Medulla oblongata (tissue), 1 donor: ENCODE results near the gene LRFN5.
"Not testable (repeated sequence)": the region's sequence is repeated elsewhere in the genome, so short reads cannot be mapped to it uniquely, and the experiment has no call there.

Experiments
- DNase-seq: peaks from one replicate; pipeline ENCODE4 v3.0.0-alpha.2; 2015; ENCODE audit errors: extremely low spot score

Gene LRFN5

DNA sequence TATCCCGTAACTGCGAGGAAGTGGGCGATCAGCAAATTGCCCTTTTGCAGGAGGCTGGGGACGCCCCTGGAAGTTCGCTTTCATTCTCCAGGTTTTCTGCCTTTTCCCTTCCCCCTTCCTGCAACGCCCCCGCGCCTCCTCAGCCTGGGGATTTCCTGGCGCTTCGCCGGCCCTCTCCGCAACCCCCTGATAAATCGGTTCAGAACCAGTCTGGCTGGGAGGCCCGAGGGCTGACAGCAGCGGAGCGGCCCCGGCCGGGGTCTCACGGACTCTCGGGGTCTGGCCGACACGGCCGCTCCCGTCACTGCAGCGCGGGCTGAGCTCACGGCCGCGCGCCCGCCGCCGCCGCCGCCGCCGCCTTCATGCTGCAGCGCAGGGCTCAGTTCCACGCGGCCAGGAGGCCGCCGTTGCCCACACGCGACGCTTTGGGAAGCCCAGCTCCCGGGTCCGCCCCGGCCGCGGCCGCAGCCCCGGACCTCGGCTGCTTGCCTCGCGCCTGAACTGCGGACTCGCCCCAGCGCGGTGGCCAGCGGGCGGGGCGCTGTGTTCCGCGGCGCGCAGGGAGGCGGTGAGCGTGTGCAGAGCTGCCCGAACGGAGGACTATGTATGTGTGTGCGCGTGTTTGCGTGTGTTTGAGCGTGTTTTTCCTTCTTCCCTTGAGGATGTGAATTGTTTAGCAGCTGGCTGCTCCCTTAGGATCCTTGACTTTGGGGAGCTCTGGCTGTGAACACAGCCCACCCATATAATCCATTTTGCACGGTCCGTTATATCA, at the start of gene LRFN5:
Gene LRFN5, plus strand, starts transcription at position 345 of the 772 bp plus-strand sequence.
- DNase-seq = no peak

DNA sequence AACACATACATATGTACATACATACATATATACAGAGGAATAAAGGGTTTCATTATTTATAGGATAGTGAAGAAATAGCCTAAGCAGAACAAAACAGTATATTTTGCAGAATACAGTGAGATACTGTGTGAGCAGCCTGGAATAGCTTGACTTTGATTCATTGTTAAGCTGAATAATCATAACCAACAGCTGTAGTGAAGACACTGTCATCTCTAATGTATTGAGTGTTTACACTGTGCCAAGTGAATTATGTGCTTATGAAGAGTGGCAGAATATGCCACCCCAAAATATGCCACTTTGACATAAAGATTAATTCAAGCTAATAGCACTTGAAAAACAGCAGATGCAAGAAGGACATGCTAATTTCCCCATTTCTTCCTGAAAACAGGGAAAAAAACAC, 48.2 kb upstream of the LRFN5 start:
- no peak for DNase-seq

DNA sequence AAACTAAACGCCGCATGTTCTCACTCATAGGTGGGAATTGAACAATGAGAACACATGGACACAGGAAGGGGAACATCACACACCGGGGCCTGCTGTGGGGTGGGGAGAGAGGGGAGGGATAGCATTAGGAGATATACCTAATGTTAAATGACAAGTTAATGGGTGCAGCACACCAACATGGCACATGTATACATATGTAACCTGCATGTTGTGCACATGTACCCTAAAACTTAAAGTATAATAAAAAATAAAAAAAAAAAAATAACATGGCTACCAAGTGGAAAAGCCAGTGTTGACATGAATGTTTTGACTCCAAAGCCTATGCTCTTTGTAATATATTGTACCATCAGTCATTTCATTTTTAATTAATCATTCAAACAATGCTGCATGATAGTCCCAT, 39.8 kb upstream of the LRFN5 start:
- DNase-seq = not testable (repeated sequence)

DNA sequence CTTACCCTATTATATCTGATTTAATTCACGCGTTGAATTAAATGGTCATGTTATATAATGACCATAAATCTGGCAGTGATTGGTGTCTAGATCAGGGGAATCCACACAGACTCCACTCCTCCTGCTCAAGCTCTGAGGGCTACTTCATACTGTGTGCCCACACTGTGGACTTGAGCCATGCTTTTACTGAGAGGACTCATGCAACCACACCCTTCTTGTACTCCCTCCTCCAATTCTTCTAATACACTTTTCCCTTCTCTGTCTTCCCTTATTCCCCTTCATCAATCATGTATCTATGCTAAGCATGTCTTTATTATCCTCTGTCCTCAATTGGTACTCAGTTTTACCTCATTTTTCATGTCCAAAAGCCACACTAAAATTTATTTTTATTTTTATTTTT, 37.7 kb upstream of the LRFN5 start:
- DNase-seq = no peak

DNA sequence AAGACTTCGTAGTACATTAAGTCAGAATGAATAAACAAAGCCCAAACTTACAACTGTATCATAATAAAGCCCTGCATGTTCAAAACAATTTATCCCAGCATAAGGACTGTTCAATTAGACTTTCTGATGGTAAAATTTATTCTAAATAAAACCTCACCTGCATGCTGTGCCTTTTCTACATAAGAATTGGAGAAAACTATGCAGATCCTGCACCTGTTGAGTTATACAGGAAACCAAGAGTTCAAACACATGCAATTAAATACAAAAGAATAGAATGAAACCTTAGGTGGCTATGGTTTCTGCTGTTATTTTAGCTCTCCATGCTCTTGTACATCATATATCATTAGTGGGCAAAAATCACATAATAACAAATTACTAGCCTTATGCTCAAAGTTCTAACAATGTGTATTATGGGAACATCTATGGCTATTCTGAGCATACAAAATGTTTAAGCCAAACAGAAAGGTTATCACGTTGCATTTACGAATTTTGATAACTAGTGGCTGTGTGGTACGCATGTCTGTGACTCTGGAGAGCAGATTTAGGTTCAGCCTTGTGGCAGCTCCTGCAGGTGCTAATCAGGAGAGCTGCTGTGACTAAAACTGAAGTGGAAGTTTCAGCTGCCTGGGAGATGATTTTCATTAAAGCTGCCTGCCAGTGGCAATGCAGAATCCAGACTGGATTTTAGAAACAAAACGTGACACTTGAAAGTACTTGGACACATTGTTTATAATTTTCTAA, 36.1 kb upstream of the LRFN5 start:
- no peak for DNase-seq

DNA sequence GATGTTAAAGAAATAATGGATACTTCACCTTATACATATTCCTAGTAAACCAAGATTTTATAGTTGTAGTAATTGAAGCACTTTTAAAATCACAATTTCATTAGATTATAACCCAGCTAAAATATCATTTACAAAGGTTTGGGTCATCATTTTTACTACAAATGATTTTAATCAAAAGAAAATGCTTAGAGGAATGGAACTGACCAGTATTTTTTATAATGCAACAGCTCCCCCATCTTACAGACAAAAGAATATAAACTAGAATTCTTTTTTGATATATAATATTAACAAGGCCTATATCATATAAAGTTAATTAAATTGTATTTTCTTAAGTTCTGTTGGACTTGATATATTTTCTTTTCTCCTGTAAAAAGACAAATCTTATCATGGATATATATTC, 20.4 kb upstream of the LRFN5 start:
- DNase-seq = no peak

DNA sequence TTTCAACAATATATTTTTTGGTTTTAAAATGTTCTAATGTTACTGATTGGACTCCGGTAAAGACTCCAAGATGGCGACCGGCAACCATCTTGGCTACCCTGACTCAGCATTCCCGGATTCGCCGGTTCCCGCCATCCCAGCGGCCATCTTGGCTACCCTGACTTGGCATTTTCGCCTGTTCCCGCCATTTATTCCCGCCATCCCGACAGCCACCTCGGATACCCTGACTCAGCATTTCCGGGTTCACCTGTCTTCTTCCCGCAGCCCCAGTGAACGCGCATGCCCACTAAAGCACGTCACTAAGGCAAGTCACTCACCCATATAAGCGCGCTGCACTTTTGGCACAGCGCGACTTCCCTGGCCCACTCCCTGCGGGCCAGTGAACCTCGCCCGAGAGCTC, 9.0 kb upstream of the LRFN5 start:
- no peak for DNase-seq

DNA sequence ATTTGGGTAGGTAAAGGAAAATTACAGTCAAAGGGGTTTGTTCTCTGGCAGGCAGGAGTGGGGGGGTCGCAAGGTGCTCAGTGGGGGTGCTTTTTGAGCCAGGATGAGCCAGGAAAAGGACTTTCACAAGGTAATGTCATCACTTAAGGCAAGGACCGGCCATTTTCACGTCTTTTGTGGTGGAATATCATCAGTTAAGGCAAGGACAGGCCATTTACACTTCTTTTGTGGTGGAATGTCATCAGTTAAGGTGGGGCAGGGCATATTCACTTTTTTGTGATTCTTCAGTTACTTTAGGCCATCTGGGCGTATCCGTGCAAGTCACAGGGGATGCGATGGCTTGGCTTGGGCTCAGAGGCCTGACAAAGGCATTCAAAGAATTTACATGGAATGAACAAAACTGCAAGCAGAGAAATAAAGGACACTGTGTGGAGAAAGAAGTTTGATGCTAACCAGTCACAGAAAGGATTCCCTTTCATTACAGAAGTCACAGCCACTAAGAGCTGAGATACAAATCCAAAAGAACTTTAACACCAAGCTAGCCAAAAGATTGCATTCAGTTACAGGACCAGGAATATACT, 6.8 kb upstream of the LRFN5 start:
- DNase-seq = not testable (repeated sequence)

DNA sequence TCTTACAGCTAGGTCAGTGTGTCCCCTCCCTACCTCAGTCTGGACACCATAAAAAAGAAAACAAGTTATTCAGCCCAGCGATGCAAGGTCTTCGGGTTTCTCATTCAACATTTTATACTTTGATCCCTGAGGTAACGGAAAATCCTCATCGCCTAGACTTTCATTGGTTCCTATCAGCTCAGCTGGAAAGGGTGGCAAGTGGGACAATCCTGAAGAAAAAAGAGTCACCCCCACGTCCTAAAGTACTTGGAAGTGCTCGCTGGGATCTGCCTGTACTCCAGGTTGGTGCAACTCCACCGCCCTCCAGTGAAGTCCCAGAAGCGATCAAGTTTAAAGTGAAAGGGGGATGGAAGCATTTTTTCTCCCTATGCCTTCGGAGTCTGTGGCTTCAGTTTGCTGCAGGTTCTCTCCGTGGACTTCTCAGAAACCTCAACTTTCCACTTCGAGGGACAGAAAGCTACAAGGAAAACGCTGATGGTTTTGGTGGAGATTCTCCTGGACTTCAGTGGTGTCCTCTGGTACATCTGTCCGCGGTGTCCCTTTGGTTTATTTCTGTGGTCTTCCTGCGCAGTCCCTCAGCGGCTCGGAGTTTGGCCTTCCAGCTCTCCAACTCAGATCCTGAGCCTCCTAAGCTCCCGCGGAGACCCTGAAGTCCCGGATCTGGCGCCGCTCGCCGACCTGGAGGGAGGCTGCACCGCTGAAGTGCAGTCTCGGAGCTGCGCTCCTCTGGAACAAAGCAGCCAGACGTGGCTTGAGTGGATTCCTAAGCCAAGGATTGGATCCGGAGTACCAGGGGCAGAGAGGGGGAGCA, 1.8 kb upstream of the LRFN5 start:
- DNase-seq = no peak

DNA sequence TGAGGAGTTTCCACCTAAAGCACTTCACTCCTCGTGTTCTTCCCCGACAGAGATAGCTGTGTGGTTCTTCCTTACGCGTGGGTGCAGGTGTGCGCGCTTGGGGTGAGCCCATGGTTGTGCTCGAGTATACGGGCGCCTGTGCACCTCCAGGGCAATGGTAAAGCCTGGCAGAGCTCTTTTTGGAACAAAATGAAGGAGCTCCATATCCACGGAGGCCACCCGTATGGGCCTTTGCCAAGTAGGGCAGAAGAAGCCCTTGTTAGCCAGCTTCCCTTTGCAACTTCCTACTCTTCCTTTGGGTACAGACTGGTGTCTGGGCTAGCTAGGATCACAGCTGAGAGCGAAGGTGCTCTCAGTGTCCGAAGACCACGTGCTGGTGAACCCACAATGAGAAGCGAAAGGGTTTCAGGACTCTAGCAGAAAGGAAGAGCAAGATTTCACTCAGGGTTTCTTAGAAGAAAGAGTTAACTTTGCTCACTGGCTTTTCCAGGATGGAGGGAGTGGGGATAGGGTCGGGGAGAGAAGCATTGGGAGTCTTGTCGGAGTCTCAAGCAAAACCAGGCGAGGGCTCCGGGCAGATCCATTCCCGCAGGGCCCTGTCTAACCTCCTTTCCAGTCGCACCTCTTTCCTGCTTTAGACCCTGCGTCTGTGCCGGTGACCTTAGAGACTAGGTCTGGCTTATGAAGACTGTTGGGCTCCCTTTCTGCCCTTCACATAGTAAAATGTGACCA, 960 bp upstream of the LRFN5 start:
- peak; percentile 13 for DNase-seq

DNA sequence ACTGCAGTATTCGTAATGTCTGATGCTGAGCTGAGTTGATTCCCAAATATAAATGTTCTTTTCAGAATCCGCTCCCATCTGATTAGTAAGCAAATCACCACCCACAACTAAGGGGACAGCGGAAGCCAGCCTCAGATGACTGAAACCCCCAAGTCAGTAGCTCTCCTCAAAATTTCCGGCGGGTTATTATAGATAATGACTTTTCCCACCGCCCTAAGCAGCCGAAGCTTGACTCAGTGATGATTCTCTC, 469 bp upstream of the LRFN5 start:
- DNase-seq = peak; percentile 21

DNA sequence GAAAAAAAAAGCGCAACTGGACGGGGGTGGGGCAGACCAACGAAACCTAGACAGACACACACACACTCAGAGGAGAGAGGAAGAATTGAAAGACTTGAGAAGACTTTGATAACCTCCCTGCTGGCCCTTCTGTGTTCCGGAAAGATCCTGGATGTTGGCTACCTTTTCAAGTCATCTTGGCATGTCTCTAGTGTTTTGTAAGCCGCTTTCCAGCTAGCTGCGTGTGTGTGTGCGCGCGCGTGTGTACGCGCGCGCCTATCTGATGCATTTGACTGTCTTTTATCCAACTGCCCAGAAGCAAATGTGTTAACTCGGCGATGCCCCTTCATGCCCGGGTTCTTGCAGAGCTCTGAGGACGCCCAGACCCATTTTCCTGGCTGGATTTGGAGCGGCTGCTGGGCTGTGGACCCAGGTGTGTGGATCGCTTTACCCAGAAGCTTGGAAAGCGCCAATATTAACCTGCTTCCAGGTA, 664 bp downstream of the LRFN5 start:
- no peak for DNase-seq

DNA sequence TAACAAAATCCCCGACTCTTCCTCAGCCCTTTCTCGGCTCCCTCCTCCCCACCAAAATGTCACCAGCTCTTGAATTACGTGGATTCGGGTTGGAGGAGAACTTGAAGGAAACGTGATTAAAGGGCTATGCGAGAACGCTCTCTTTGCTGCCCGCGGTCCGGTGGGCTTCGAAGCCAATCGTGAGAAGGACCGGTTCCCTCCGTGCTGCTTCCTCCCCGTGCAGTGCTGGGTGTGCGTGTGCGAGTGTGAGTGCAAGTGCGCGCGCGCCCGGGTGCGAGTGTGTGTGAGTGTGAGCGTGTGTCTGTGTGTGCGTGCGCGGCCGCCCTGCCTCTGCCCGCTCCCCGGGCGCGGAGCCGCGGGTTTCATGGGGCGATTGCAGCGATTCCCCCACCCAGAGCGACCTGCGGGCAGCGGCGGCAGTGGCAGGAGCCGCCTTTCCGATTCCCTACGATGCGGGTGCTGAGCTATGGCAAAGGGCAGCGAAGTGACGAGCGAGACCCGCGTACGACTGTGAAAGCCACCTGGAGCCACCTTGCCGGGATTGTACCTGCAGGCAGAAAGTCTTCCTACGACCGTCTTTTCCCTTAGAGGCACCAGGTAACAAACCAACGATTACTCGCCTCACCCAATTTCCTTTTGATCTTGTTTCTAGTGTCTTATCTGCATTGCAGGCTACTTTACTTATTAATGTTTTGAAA, 1.4 kb downstream of the LRFN5 start:
- no peak for DNase-seq

DNA sequence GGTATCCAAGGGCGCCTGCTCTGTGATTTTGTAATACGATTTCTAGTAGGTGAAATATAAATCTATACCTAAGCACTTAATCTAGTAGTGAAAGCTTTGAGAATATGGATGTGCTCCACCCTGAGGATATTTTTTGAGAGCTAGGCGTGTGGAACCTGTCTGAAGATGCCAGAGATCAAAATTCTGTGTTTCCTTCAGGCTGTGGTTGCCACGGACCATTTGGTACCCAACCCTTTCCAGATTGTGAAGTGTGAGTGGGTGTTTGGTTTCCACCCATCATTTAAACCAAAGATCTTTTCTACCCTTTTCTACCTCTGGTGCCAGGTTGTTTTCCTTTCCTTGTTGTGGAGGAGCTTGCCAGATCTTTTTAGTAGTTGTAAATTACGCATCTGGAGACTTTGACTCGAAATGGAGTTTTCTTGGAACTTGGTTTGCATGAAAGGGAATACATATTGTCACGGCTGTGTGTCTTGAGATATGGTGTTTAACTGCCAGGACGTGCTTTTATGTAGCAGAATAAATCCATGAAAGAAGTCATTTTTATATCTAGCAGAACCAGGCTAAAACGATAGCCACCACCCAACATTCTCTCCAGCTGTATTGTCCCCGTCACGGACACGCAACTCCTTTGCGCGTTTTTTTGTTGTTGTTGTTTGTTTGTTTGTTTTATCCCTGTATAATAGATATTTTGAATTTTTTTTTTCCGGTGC, 2.2 kb downstream of the LRFN5 start:
- DNase-seq = no peak

DNA sequence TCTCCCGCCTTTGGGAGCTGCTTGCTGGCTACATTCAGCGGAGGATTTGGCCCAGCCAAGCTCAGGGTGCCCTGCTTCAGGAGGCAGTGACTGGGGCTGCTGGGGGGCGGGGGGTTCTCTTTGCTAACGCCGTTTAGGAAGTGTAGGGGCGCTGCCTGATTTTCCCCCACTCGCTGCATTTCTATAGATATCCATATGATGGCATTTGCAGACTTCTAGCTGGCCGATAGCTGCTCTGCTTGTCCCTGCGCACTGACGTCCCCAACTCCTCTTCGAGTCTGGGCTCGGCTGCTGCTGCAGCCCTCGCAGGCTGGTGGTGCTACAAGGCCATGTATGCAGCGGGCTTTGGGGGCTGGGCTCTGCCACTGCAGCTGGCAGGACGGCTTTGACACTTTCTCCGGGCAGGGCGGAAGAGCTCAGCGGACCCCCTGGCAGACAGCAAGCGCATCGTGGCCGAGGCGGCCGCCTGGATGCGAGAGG, 3.1 kb downstream of the LRFN5 start:
- DNase-seq = peak; percentile 60

DNA sequence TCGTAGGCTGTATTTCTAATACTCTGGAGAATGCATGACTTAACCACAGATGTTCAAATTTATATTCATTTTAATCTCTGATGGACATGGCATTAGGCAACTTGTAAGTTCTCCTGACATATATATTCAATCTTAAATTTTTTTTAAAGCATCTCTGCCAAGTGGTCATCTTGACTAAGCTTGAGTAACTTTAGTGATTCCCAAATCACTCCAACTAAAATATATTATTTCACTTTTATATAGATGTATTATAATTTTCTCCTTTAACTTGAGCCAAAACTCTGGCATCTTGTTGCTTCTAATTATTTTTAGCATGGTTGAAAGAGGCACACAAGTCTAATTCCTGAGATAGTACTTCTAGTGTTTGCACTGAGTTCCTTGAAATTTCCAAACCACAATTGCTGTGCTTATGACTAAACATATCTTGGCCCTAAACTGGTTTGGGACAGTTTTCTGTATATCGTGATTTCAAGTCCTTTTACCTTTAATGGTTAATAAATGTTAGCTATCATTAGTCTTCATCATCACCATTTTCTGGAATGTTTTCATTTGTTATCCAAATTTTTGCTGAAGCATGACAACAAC, 8.4 kb downstream of the LRFN5 start:
- DNase-seq = no peak

DNA sequence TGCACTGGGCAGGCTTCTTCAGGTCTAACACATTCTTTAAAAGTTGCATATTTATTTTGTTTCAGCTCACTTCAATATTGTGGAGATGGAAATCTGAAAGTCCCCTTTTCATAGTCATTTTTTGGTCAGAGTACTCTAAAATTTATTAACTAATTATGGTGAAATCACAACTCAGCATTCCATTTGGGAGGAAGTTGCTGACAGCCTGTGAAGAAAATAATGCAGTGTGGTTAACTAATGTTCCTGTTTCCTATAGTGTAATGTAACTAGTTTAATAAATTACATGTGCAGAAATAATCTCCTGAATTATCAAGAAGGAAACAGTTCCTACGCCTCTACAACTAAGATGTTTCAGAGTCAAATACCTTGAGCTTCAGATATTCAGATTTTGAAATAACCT, 17.1 kb downstream of the LRFN5 start:
- no peak for DNase-seq

DNA sequence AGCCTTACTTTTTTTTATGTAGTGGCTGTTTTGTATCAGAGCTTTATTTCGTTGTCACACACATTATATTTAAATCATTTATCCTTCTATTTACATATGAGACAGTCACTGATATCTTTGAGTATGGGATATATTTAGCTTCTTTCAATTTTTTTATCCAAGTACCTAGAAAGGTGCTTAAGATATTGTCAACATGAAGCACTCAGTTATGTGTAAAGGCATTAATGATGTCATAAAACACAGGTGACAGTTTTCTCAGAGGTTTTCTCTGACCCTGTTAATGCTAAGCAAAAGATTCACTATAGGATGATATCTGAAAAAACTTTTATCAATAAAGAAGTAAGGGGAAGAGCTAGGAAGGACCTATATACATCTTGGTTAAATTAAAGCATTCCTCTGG, 23.2 kb downstream of the LRFN5 start:
- DNase-seq = no peak

DNA sequence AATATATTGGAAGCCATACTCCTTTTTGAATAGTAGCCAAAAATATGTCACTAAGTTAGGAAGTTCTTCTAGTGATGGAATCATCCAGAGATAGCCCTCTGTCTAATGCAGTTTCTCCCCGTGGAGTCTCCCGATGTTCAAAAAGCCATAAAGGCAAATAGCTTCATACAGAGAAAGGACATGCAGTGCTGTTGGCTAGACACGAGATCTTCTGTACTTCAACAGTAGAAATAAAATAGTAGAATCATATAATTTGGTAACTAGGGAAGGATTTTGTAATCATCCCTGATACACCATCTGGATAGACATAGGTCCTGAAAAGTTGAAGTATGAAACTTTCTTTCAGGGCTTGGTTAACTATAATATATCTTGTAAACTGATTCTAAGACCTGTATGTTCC, 27.6 kb downstream of the LRFN5 start:
- DNase-seq = no peak
